Body of pancreas (tissue), 4 donors: ENCODE measurements around the gene SLC2A6.

Experiments used
- CTCF ChIP-seq, 7 experiments: fragments of 450-650 bp in 4 of 7; fragments of 200-600 bp in 3 of 7; sonication (generic) in 3 of 7; IDR thresholded peaks; one replicate each; pipeline ENCODE4 v1.5.1; 2016 to 2019; ENCODE audit warnings: antibody characterized with exemption in 7 of 7
- POLR2A ChIP-seq, 3 donors: fragments of 450-650 bp; IDR thresholded peaks; one replicate each; pipeline ENCODE4 v1.6.1; 2016; ENCODE audit warnings: antibody characterized with exemption in 3 of 3, mild to moderate bottlenecking in 2 of 3

DNA sequence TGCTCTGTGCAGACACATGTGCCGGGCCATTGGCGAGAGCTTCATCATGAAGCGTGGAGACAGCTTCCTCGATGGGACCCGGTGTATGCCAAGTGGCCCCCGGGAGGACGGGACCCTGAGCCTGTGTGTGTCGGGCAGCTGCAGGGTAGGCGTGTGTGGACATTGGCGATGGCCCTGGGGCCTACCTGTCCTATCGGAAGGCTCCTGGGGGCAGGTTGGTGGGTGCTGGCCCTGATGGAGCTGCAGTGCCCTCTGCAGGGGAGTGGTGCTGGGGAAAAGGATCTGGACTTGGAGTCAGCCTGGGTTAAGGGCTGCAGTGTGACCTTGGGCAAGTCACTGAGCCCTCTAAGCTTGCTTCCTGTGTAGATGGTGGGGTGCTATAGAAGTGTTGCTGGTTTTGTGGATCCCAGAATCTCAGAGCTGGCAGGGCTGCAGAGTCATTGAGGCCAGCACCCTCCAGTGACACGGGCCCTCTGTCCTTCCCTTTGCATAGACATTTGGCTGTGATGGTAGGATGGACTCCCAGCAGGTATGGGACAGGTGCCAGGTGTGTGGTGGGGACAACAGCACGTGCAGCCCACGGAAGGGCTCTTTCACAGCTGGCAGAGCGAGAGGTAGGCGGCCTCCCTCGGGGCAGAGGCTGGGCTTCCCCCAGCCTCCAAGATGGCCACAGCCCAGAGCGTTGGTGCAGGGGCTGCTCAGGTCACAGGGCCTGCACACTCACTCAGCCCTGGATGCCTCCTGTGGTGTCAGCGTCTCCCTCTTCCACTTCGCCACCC is 41.0 kb downstream of the SLC2A6 start:
- TF ChIP-seq CTCF (IDR thresholded peaks at IDR 0.05) (no peak), POLR2A (IDR thresholded peaks at IDR 0.05) (no peak)
